Smooth muscle cell (in vitro differentiated cells): ENCODE measurements around the gene PCDHA2. TPM values are rescaled to one million over a fixed set of nuclear protein-coding genes. Genes with fewer than 3 reads are reported as not detected.
"Not testable (repeated sequence)": the region's sequence is repeated elsewhere in the genome, so short reads cannot be mapped to it uniquely, and the experiment has no call there.

ENCODE experiments used
- DNase-seq: peaks from one replicate; lab custom pipeline; 2025; ENCODE audit not compliant: unreplicated experiment; lab: John Stamatoyannopoulos, UW
- H2AFZ ChIP-seq: fragments of 200-600 bp; sonication (generic); 2 replicates; pipeline ENCODE4 v1.6.0; 2016; ENCODE audit warnings: antibody characterized with exemption, low read depth, mild to moderate bottlenecking
- H3F3A ChIP-seq: fragments of 200-600 bp; sonication (generic); 2 replicates; pipeline ENCODE4 v1.6.0; 2017; ENCODE audit warnings: antibody characterized with exemption, low read depth
- H3K27ac ChIP-seq: fragments of 200-600 bp; sonication (generic); 2 replicates; pipeline ENCODE4 v1.5.1; 2016; ENCODE audit warnings: low read depth, mild to moderate bottlenecking
- H3K27me3 ChIP-seq: fragments of 200-600 bp; sonication (generic); 2 replicates; pipeline ENCODE4 v1.6.1; 2016; ENCODE audit warnings: low read depth, mild to moderate bottlenecking
- H3K36me3 ChIP-seq: fragments of 200-600 bp; sonication (generic); 2 replicates; pipeline ENCODE4 v1.5.1; 2016; ENCODE audit warnings: low read depth
- H3K4me1 ChIP-seq: fragments of 200-600 bp; sonication (generic); 2 replicates; pipeline ENCODE4 v1.5.1; 2016; ENCODE audit warnings: low read depth
- H3K4me2 ChIP-seq: fragments of 200-600 bp; sonication (generic); 2 replicates; pipeline ENCODE4 v1.6.0; 2016; ENCODE audit warnings: mild to moderate bottlenecking
- H3K4me3 ChIP-seq: fragments of 200-600 bp; sonication (generic); 2 replicates; pipeline ENCODE4 v1.5.1; 2016; ENCODE audit warnings: mild to moderate bottlenecking
- H3K79me2 ChIP-seq: fragments of 200-600 bp; sonication (generic); 2 replicates; pipeline ENCODE4 v1.6.0; 2016; ENCODE audit warnings: low read depth, mild to moderate bottlenecking
- H3K9ac ChIP-seq: fragments of 200-600 bp; sonication (generic); 2 replicates; pipeline ENCODE4 v1.6.0; 2016; ENCODE audit warnings: low read depth
- H3K9me3 ChIP-seq: fragments of 200-600 bp; sonication (generic); replicated peaks from 2 replicates; pipeline ENCODE4 v1.5.1; 2016; ENCODE audit warnings: low read depth
- H4K20me1 ChIP-seq: fragments of 200-600 bp; sonication (generic); 2 replicates; pipeline ENCODE4 v1.6.0; 2016; ENCODE audit warnings: low read depth
- WGBS: methylation state at CpG from one replicate; pipeline ENCODE4 v1.1.7; 2016; ENCODE audit warnings: low lambda C conversion rate; 5-methylcytosine and 5-hydroxymethylcytosine counted together
- polyA plus RNA-seq: library from polyadenylated mRNA; unstranded; fragments of >200 nt; fragmentation: Nextera tagmentation; extraction: Ambion mirVana; gene quantifications from 2 replicates; pipeline ENCODE4 v1.2.1, GENCODE V29; 2016
- total RNA-seq: library from RNA; depleted of rRNA; stranded (reverse); fragments of >200 nt; gene quantifications from 2 replicates; pipeline ENCODE4 v1.2.3, GENCODE V29; 2014
- TF ChIP-seq, protein P1 (sequence below): fragments of 200-600 bp; sonication (generic); IDR thresholded peaks from 2 replicates; pipeline ENCODE4 v1.5.1; 2017; ENCODE audit warnings: borderline replicate concordance, mild to moderate bottlenecking, antibody characterized with exemption; ENCODE audit not compliant: insufficient read depth, poor library complexity, severe bottlenecking

Gene PCDHA2
- total and polyA plus RNA-seq, 2 experiments from 2014 or later = 2.7 to 4.7 TPM

GRCh38 chr5:140806834-140807775 lies 12.5 kb downstream of the PCDHA2 start, which contains the start of gene PCDHA4:
TSS of gene PCDHA4 (plus strand) at chr5:140807068.
- H3K79me2 ChIP-seq = no peaks in the 10 kb centered on the region
- peak within 1 kb of the TSS; percentile 72 for H3K9ac ChIP-seq
- WGBS = 2% methylated on average over 47 of the region's 47 CpGs
- H3K4me3 ChIP-seq = peak within 1 kb of the TSS; percentile 76
- no peaks in the 10 kb centered on the region for H3K4me1 ChIP-seq
- H3K36me3 ChIP-seq = no peaks in the 10 kb centered on the region
- H3K9me3 ChIP-seq = no peaks in the 10 kb centered on the region
- peak within 1 kb of the TSS; percentile 100 for H2AFZ ChIP-seq
- no peaks in the 10 kb centered on the region for H4K20me1 ChIP-seq
- no peaks in the 10 kb centered on the region for H3F3A ChIP-seq
- DNase-seq = peak; percentile 12
- peak within 1 kb of the TSS; percentile 88 for H3K4me2 ChIP-seq
- H3K27ac ChIP-seq = peak within 1 kb of the TSS; percentile 32
- no peaks in the 10 kb centered on the region for H3K27me3 ChIP-seq
- TF ChIP-seq, protein P1, sequence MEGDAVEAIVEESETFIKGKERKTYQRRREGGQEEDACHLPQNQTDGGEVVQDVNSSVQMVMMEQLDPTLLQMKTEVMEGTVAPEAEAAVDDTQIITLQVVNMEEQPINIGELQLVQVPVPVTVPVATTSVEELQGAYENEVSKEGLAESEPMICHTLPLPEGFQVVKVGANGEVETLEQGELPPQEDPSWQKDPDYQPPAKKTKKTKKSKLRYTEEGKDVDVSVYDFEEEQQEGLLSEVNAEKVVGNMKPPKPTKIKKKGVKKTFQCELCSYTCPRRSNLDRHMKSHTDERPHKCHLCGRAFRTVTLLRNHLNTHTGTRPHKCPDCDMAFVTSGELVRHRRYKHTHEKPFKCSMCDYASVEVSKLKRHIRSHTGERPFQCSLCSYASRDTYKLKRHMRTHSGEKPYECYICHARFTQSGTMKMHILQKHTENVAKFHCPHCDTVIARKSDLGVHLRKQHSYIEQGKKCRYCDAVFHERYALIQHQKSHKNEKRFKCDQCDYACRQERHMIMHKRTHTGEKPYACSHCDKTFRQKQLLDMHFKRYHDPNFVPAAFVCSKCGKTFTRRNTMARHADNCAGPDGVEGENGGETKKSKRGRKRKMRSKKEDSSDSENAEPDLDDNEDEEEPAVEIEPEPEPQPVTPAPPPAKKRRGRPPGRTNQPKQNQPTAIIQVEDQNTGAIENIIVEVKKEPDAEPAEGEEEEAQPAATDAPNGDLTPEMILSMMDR = peak; percentile 69

DNA sequence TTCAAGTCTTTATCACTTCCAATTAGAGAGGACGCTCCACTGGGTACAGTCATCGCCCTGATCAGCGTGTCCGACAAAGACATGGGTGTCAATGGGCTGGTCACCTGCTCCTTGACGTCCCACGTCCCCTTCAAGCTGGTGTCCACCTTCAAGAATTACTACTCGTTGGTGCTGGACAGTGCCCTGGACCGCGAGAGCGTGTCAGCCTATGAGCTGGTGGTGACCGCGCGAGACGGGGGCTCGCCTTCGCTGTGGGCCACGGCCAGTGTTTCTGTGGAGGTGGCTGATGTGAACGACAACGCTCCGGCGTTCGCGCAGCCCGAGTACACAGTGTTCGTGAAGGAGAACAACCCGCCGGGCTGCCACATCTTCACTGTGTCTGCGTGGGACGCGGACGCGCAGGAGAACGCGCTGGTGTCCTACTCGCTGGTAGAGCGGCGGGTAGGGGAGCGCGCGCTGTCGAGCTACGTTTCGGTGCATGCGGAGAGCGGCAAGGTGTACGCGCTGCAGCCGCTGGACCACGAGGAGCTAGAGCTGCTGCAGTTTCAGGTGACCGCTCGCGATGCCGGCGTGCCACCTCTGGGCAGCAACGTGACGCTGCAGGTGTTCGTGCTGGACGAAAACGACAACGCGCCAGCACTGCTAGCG lies 13.7 kb downstream of the PCDHA2 start:
- not testable (repeated sequence) for H3F3A ChIP-seq, H3K27ac ChIP-seq, H2AFZ ChIP-seq, H3K27me3 ChIP-seq, H4K20me1 ChIP-seq, H3K4me2 ChIP-seq, H3K4me1 ChIP-seq, H3K79me2 ChIP-seq, H3K9me3 ChIP-seq, DNase-seq, H3K36me3 ChIP-seq, H3K9ac ChIP-seq
- 98% methylated on average over 62 of the region's 62 CpGs for WGBS
- H3K4me3 ChIP-seq = peak overlapping the region; percentile 76

GRCh38 chr5:140808889-140809291 lies 14.2 kb downstream of the PCDHA2 start:
- H4K20me1 ChIP-seq = no peaks in the 10 kb centered on the region
- TF ChIP-seq, protein P1 = no peak
- WGBS = over 99% methylated on average over 40 of the region's 43 CpGs
- H2AFZ ChIP-seq = no peak overlapping the region
- no peaks in the 10 kb centered on the region for H3K9me3 ChIP-seq
- no peaks in the 10 kb centered on the region for H3K36me3 ChIP-seq
- no peak overlapping the region for H3K4me3 ChIP-seq
- no peak overlapping the region for H3K9ac ChIP-seq
- no peaks in the 10 kb centered on the region for H3K79me2 ChIP-seq
- H3K27me3 ChIP-seq = no peaks in the 10 kb centered on the region
- no peak overlapping the region for H3K27ac ChIP-seq
- no peak for DNase-seq
- H3K4me2 ChIP-seq = no peak overlapping the region
- no peaks in the 10 kb centered on the region for H3K4me1 ChIP-seq
- no peaks in the 10 kb centered on the region for H3F3A ChIP-seq
